K562 (cell line): ENCODE measurements around the gene MYOZ2. TPM values are rescaled to one million over a fixed set of nuclear protein-coding genes. Genes with fewer than 3 reads are reported as not detected.
A peak's percentile ranks its signal among the peaks of the same experiment; 100 is the strongest.

Source experiments
- FOSL1 ChIP-seq: fragments of 200-800 bp; sonication (Bioruptor generic); conservative IDR thresholded peaks from 2 replicates; pipeline ENCODE4 v1.6.1; 2016; ENCODE audit warnings: missing genetic modification characterization, missing compliant biosample characterization
- KAT2B ChIP-seq: IDR thresholded peaks from one replicate; pipeline ENCODE4 v1.6.1; 2012; ENCODE audit warnings: low read depth, mild to moderate bottlenecking, control low read depth, inconsistent platforms, low read length, moderate library complexity
- KDM1A ChIP-seq, 2 experiments: fragments of 450-650 bp; IDR thresholded peaks; 2 replicates each; pipeline ENCODE4 v1.6.1; 2016; ENCODE audit warnings: mild to moderate bottlenecking in 2 of 2
- MEIS2 ChIP-seq: fragments of 450-650 bp; IDR thresholded peaks from 2 replicates; pipeline ENCODE4 v1.6.1; 2014; ENCODE audit warnings: mild to moderate bottlenecking; ENCODE audit not compliant: partially characterized antibody
- MGA ChIP-seq: fragments of 450-650 bp; IDR thresholded peaks from 2 replicates; pipeline ENCODE4 v1.6.1; 2016; ENCODE audit warnings: mild to moderate bottlenecking, moderate library complexity
- PHF21A ChIP-seq: fragments of 450-650 bp; IDR thresholded peaks from 2 replicates; pipeline ENCODE4 v1.6.1; 2017; ENCODE audit warnings: low read depth, borderline replicate concordance
- ZEB2 ChIP-seq: fragments of 450-650 bp; IDR thresholded peaks from 2 replicates; pipeline ENCODE4 v1.6.1; 2016
- ZNF212 ChIP-seq: fragments of 450-650 bp; formaldehyde crosslinking; IDR thresholded peaks from 2 replicates; pipeline ENCODE4 v1.4.0; 2020; ENCODE audit warnings: mild to moderate bottlenecking
- ZNF318 ChIP-seq, 2 experiments: fragments of 450-650 bp; IDR thresholded peaks; 2 replicates each; pipeline ENCODE4 v1.6.1; 2016; ENCODE audit warnings: mild to moderate bottlenecking in 2 of 2, borderline replicate concordance in 1 of 2, low read depth in 1 of 2, moderate library complexity in 1 of 2
- polyA plus RNA-seq, 8 experiments: library from polyadenylated mRNA; depleted of rRNA in 4 of 8; stranded (reverse) in 5 of 8; unstranded in 3 of 8; fragments of >200 nt; fragmentation: Nextera tagmentation in 2 of 8; fragmentation: Illumina TruSeq in 1 of 8; extraction: Ambion mirVana in 2 of 8; extraction: Trizol in 1 of 8; gene quantifications; 2 replicates each; pipeline versions ENCODE4 v1.2.1 to v1.2.3, GENCODE V29; 2011 to 2014; ENCODE audit warnings: inconsistent platforms in 1 of 8, missing spikeins in 1 of 8
- total RNA-seq, 7 experiments: library from RNA; depleted of rRNA in 6 of 7; stranded (reverse); fragments of >200 nt in 6 of 7; fragmentation: Illumina TruSeq in 2 of 7; extraction: Trizol in 2 of 7; gene quantifications; 2 replicates each; pipeline versions ENCODE4 v1.2.1 to v1.2.3, GENCODE V29; 2011 to 2021; ENCODE audit warnings: low replicate concordance in 1 of 7

The MYOZ2 gene
- total and polyA plus RNA-seq, 9 of the 15 experiments (the other 6 are each of a cell fraction or from before 2014, with no cell fraction given), result not detected

GRCh38 chr4:119209077-119209476 is 73.4 kb downstream of the MYOZ2 start (continued):
- TF ChIP-seq MGA (no peak), ZEB2 (no peak), MEIS2 (peak; percentile 52), FOSL1 (tag) (peak; percentile 98), ZNF212 (CRISPR knock-in tag) (no peak), ZNF318 (IDR thresholded peaks at IDR 0.05; ENCODE audit: borderline replicate concordance in 1 of 2, low read depth in 1 of 2) (no peak), KDM1A (IDR thresholded peaks at IDR 0.05) (peak; percentile 52 to 67; a peak in 3 of 4 replicates), PHF21A (no peak), KAT2B (no peak)
